GM20431 (cell line): ENCODE measurements around the gene SLIT1.
"Not testable (repeated sequence)": the region's sequence is repeated elsewhere in the genome, so short reads cannot be mapped to it uniquely, and the experiment has no call there.

Source experiments
- in situ Hi-C: fragments of 300-500 bp; cut with MseI, MboI; formaldehyde crosslinking; loops from one replicate; pipeline ENCODE4 v1.15.0; 2020; ENCODE audit warnings: low sequenced_read_pairs; ENCODE audit not compliant: unreplicated experiment

The SLIT1 gene

GRCh38 chr10:97034958-97035769 lies 150.6 kb downstream of the SLIT1 start:
- in situ Hi-C loops, result no loop called here

- in situ Hi-C loops, result no loop called here
Observed at GRCh38 chr10:97034301-97034700, 151.5 kb downstream of the SLIT1 start.

- in situ Hi-C loops, result not testable (repeated sequence)
Observed at GRCh38 chr10:97033841-97034240, 151.9 kb downstream of the SLIT1 start.

- in situ Hi-C loops, result no loop called here
Observed at GRCh38 chr10:97032624-97033023, 153.1 kb downstream of the SLIT1 start.

- in situ Hi-C loops, result no loop called here
Observed at GRCh38 chr10:97031459-97031858, 154.3 kb downstream of the SLIT1 start.

GRCh38 chr10:97030894-97031293 lies 154.9 kb downstream of the SLIT1 start:
- in situ Hi-C loops, result no loop called here

GRCh38 chr10:97029271-97029670 lies 156.5 kb downstream of the SLIT1 start:
- in situ Hi-C loops, result no loop called here

- in situ Hi-C loops, result no loop called here
Observed at GRCh38 chr10:97028832-97029178, 157.0 kb downstream of the SLIT1 start.

GRCh38 chr10:97028126-97028831 lies 157.5 kb downstream of the SLIT1 start:
- in situ Hi-C loops, result no loop called here

- in situ Hi-C loops, result no loop called here
Observed at GRCh38 chr10:97025613-97026242, 160.0 kb downstream of the SLIT1 start.

GRCh38 chr10:97024168-97025073 lies 161.3 kb downstream of the SLIT1 start:
- in situ Hi-C loops, result no loop called here

- in situ Hi-C loops, result no loop called here
Observed at GRCh38 chr10:97023401-97024167, 162.2 kb downstream of the SLIT1 start.

GRCh38 chr10:97022616-97023015 lies 163.1 kb downstream of the SLIT1 start:
- in situ Hi-C loops, result no loop called here

GRCh38 chr10:97020452-97021400 lies 165.0 kb downstream of the SLIT1 start:
- in situ Hi-C loops, result no loop called here

GRCh38 chr10:97019213-97019844 lies 166.4 kb downstream of the SLIT1 start:
- in situ Hi-C loops, result no loop called here

- in situ Hi-C loops, result no loop called here
Observed at GRCh38 chr10:97018251-97019212, 167.2 kb downstream of the SLIT1 start.

- in situ Hi-C loops, result no loop called here
Observed at GRCh38 chr10:97017474-97017903, 168.3 kb downstream of the SLIT1 start.
